Rectal smooth muscle tissue (tissue), 1 donor: Measurements from ENCODE around the gene ZNF577.

Source experiments
- H3K27ac ChIP-seq: one replicate; pipeline ENCODE4 v1.7.0; 2013; ENCODE audit warnings: low read depth, low read length, inconsistent platforms
- H3K27me3 ChIP-seq: one replicate; pipeline ENCODE4 v1.7.0; 2013; ENCODE audit warnings: low read length; ENCODE audit not compliant: control insufficient read depth, insufficient read depth
- H3K36me3 ChIP-seq: one replicate; pipeline ENCODE4 v1.7.0; 2013; ENCODE audit warnings: low read length; ENCODE audit not compliant: control insufficient read depth, insufficient read depth
- H3K4me1 ChIP-seq: one replicate; pipeline ENCODE4 v1.7.0; 2013; ENCODE audit warnings: low read length; ENCODE audit not compliant: control insufficient read depth, insufficient read depth
- H3K4me3 ChIP-seq: one replicate; pipeline ENCODE4 v1.7.0; 2013; ENCODE audit warnings: low read length
- H3K9ac ChIP-seq: one replicate; pipeline ENCODE4 v1.7.0; 2013; ENCODE audit warnings: low read length

ZNF577 gene

GRCh38 chr19:51824281-51825005 lies 63.3 kb downstream of the ZNF577 start:
- Histone ChIP-seq H3K36me3 (no peaks in the 10 kb centered on the region), H3K4me3 (no peak overlapping the region), H3K27me3 (no peaks in the 10 kb centered on the region), H3K9ac (no peak overlapping the region), H3K4me1 (no peaks in the 10 kb centered on the region), H3K27ac (no peak overlapping the region)

- Histone ChIP-seq H3K27ac (no peak overlapping the region), H3K36me3 (no peaks in the 10 kb centered on the region), H3K9ac (no peak overlapping the region), H3K4me1 (no peaks in the 10 kb centered on the region), H3K27me3 (no peaks in the 10 kb centered on the region), H3K4me3 (no peak overlapping the region)
Observed at GRCh38 chr19:51822946-51823345, 64.8 kb downstream of the ZNF577 start.

GRCh38 chr19:51822325-51822724 lies 65.4 kb downstream of the ZNF577 start:
- H3K27ac ChIP-seq = no peak overlapping the region
- H3K36me3 ChIP-seq = no peaks in the 10 kb centered on the region
- no peak overlapping the region for H3K9ac ChIP-seq
- H3K4me1 ChIP-seq = no peaks in the 10 kb centered on the region
- H3K27me3 ChIP-seq = no peaks in the 10 kb centered on the region
- no peak overlapping the region for H3K4me3 ChIP-seq

- Histone ChIP-seq H3K36me3 (no peaks in the 10 kb centered on the region), H3K4me1 (no peaks in the 10 kb centered on the region), H3K27ac (no peak overlapping the region), H3K27me3 (no peaks in the 10 kb centered on the region), H3K9ac (no peak overlapping the region), H3K4me3 (no peak overlapping the region)
Observed at GRCh38 chr19:51821921-51822320, 65.8 kb downstream of the ZNF577 start.

- no peaks in the 10 kb centered on the region for H3K27me3 ChIP-seq
- H3K4me3 ChIP-seq = no peak overlapping the region
- no peaks in the 10 kb centered on the region for H3K36me3 ChIP-seq
- H3K27ac ChIP-seq = no peak overlapping the region
- no peak overlapping the region for H3K9ac ChIP-seq
- H3K4me1 ChIP-seq = no peaks in the 10 kb centered on the region
Observed at GRCh38 chr19:51821456-51821855, 66.3 kb downstream of the ZNF577 start.
